ENCODE data around the gene FXYD3. TPM values are rescaled to one million over a fixed set of nuclear protein-coding genes. Genes with fewer than 3 reads are reported as not detected.

The FXYD3 gene
- total RNA-seq, 4 donors from 2014 or later: 1.5 to 3.8 (median 1.6) TPM

- Histone ChIP-seq H3K4me1 (no peaks in the 10 kb centered on the region), H3K36me3 (no peaks in the 10 kb centered on the region), H3K27me3 (no peaks in the 10 kb centered on the region), H3K4me3 (no peak overlapping the region), H3K9me3 (no peaks in the 10 kb centered on the region), H3K27ac (no peak overlapping the region)
- DNase-seq: no peak
- intact Hi-C loops (cut with DNase I; ENCODE audit: low total_unique reads): no loop called here
- TF ChIP-seq CTCF (IDR thresholded peaks at IDR 0.05): no peak
- no peak for TF ChIP-seq POLR2A (IDR thresholded peaks at IDR 0.05)
Observed at GRCh38 chr19:35132254-35132653, 16.6 kb downstream of the FXYD3 start.

- Histone ChIP-seq H3K27ac (peak overlapping the region; percentile 80 to 89), H3K4me3 (no peak overlapping the region), H3K4me1 (no peaks in the 10 kb centered on the region), H3K9me3 (no peaks in the 10 kb centered on the region), H3K27me3 (no peaks in the 10 kb centered on the region), H3K36me3 (no peaks in the 10 kb centered on the region)
- intact Hi-C loops (cut with DNase I; ENCODE audit: low total_unique reads): no loop called here
- no peak for DNase-seq
- TF ChIP-seq POLR2A (IDR thresholded peaks at IDR 0.05): no peak
- no peak for TF ChIP-seq CTCF (IDR thresholded peaks at IDR 0.05)
Observed at GRCh38 chr19:35133826-35134225, 18.2 kb downstream of the FXYD3 start.

- peak within 1 kb of the TSS; percentile 28 to 44 for H3K4me3 ChIP-seq
- H3K27ac ChIP-seq: peak within 1 kb of the TSS; percentile 80 to 89
- no peaks in the 10 kb centered on the region for H3K4me1 ChIP-seq
- no peaks in the 10 kb centered on the region for H3K27me3 ChIP-seq
- intact Hi-C loops (cut with DNase I; ENCODE audit: low total_unique reads): no loop called here
- TF ChIP-seq POLR2A (IDR thresholded peaks at IDR 0.05) (no peak), CTCF (IDR thresholded peaks at IDR 0.05) (no peak)
- no peaks in the 10 kb centered on the region for H3K9me3 ChIP-seq
- no peak for DNase-seq
- no peaks in the 10 kb centered on the region for H3K36me3 ChIP-seq
Observed at GRCh38 chr19:35134601-35135242, 19.1 kb downstream of the FXYD3 start, which contains the start of gene LGI4. Gene LGI4, minus strand, starts transcription at chr19:35135059. Its CDS starts 379 bp downstream, at chr19:35134680.

- TF ChIP-seq POLR2A (IDR thresholded peaks at IDR 0.05): peak in 1 of 2 donors; percentile 28
- TF ChIP-seq CTCF (IDR thresholded peaks at IDR 0.05): peak; percentile 89 to 93 (median 92)
- intact Hi-C loops (cut with DNase I; ENCODE audit: low total_unique reads): no loop called here
- peak; percentile 86 to 87 for DNase-seq
- Histone ChIP-seq H3K4me3 (peak overlapping the region; percentile 28 to 44), H3K9me3 (no peaks in the 10 kb centered on the region), H3K4me1 (no peaks in the 10 kb centered on the region), H3K27ac (peak overlapping the region; percentile 80 to 89), H3K36me3 (no peaks in the 10 kb centered on the region), H3K27me3 (no peaks in the 10 kb centered on the region)
Observed at GRCh38 chr19:35135389-35135909, 19.8 kb downstream of the FXYD3 start.

GRCh38 chr19:35136231-35136630 lies 20.6 kb downstream of the FXYD3 start:
- Histone ChIP-seq H3K36me3 (no peaks in the 10 kb centered on the region), H3K4me1 (no peaks in the 10 kb centered on the region), H3K4me3 (no peak overlapping the region), H3K27me3 (no peaks in the 10 kb centered on the region), H3K27ac (peak overlapping the region in 1 of 2 donors; percentile 89), H3K9me3 (no peaks in the 10 kb centered on the region)
- intact Hi-C loops (cut with DNase I; ENCODE audit: low total_unique reads): no loop called here
- no peak for DNase-seq
- TF ChIP-seq POLR2A (IDR thresholded peaks at IDR 0.05): no peak
- TF ChIP-seq CTCF (IDR thresholded peaks at IDR 0.05): no peak
